ENCODE results near the gene ABCF3.
A peak's percentile ranks its signal among the peaks of the same experiment; 100 is the strongest.

The ABCF3 gene

DNA sequence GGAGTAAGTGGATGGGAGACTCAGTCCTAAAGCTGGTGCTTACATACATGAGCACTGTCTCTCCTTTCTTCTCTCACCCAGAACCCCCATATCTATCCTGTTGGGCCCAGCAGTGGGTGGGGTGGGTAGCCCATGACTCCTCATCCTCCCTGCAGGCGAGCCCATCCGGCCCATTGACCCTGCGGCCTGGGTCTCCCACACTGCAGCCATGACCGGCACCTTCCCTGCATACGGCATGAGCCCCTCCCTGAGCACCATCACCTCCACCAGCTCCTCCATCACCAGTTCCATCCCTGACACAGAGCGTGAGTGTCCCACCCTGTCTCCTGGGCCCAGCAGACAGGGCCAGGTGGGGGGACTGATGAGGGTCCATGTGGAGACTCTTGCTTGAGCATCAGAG, 19.3 kb upstream of the ABCF3 start:
- no peak for DNase-seq (ENCODE audit: low read depth in 2 of 2)

DNA sequence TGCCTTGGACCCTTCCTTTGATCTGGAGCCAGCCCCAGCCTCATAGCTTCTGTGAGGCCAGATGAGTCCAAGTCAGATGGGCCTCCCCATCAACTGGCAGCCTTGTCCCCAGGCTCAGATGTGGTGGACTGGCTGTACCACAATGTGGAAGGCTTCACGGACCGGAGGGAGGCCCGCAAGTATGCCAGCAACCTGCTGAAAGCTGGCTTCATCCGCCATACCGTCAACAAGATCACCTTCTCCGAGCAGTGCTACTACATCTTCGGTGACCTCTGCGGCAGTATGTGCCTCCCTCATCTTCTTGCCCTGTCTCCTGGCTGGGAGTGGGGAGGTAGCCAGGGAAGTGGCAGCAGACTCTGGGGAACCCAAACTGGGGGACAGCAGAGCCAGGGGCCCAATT, 18.2 kb upstream of the ABCF3 start:
- no peak for DNase-seq (ENCODE audit: low read depth in 2 of 2)

DNA sequence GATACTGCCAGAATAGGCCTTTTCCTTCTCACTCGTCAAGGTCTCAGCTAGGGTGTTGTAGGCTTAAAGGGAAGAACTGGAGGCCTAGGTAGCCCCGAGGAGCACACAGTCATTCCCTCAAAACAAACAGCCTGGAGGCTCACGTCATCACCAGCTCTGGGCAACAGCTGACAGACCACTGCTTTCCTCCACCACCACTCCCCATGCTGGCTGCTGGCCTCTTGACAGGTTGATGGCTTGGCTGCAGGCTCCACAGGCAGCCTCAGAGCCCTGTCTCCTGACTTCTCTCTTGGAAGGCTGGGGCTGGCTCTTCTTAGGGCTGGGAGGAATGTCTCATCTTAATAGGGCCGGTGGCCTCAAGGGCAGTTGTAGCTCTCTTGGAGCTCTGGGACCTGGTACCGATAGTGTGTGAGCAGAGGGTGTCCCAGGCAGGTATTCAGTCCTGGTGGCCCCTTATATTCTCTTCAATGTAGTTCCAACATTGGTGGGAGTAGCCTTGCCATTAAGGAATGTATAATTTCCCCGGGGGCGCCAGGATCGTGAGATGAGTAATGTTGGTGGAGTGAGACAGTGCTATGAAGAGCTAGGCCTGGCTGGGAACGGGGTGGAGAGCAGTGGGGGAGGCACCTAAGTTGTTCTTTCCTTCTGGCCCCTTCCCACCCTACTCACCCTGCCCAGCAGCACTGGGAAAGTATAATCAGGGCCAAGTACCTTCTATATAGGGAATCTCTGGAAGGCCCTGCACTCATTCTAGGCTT, 17.5 kb upstream of the ABCF3 start:
- DNase-seq (ENCODE audit: low read depth in 2 of 2) = no peak

DNA sequence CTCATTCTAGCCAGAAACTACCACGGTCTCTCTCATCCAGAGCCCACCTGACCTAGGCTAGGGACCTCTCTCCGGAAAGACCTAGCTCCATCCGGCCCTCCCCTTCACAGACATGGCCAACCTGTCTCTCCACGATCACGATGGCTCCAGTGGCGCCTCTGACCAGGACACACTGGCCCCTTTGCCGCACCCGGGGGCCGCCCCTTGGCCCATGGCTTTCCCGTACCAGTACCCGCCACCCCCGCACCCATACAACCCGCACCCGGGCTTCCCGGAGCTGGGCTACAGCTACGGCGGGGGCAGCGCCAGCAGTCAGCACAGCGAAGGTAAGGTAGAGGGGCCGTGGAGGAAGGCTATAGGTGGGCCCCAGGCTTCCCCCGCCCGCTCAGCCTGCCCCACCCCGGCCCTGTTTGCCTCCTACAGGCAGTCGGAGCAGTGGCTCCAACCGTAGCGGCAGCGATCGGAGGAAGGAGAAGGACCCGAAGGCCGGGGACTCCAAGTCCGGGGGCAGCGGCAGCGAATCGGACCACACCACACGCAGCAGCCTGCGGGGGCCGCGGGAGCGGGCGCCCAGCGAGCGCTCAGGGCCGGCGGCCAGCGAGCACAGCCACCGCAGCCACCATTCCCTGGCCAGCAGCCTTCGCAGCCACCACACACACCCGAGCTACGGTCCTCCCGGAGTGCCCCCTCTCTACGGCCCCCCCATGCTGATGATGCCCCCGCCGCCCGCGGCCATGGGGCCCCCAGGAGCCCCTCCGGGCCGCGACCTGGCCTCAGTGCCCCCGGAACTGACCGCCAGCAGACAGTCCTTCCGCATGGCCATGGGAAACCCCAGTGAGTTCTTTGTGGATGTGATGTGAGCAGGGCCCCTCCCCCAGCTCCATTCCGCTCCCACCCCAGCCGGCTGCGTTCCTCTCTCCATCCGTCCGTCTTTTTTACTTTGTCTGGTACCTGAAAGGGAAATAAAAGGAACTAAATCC, 15.8 kb upstream of the ABCF3 start:
- DNase-seq (ENCODE audit: low read depth in 2 of 2) = no peak

DNA sequence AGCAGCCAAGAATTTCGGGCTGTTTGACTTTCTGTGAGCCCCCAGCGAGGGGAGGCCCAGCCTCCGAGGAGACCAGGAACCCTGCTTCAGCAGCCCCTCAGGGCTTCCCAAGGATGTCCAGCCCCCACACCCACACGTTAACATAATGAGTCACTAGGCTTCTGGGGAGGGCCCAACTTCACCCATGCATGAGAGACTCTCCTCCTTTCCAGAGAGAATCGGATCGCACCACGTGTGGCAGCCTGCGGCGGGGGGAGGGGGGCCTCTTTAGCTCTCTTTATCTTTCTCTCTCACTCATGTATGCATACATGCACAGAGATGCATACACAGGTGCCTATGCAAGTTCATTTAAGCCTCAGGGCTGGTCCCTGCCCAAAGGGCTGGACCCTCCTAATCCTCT, 14.4 kb upstream of the ABCF3 start:
- DNase-seq (ENCODE audit: low read depth in 2 of 2) = no peak

DNA sequence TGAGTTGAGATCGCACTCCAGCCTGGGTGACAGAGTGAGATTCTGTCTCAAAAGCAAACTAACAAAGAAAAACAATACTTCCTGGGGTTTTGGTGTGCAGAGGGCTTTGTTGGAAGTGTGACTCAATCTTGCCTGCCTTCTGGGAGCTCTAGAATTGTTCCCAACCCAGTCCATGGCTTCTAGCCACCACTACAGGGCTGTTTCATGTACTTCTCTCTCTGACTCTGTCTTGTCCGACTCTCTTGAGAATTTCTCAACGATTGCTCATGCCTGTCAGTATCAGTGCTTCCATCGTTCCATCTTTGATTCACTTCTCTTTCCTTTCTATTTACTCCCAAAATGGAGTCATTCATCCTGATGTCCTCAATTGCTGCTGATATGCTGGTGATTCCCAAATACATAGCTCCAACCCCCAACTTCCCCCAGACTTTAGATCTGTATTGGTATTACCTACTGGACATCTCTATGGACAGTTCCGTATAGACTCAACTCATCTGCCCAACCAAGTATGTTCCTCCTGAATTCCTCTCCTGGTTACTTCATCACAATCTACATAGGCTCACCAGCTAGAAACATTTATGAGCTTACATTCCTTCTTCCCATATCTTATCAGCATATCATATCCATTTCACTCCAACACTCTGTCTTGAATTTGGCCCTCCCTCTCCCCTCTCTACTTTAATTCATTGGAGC, 13.2 kb upstream of the ABCF3 start:
- no peak for DNase-seq (ENCODE audit: low read depth in 2 of 2)

DNA sequence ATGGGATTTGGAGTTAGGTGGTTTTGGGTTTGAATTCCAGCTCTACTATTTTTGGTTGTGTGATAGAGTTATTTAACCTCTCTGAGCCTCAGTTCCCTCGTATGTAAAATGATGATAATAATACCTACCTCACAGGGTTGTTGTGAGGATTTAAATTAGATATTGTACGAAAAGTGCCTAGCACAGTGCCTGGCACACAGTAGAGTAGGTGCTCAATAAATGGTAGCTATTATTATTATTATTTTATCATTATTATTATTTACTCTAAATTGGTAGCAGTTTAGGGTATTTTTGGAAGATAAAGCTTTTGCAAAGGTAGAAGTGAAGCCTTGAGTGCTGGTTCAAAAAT, 12.7 kb upstream of the ABCF3 start:
- DNase-seq (ENCODE audit: low read depth in 2 of 2) = no peak

DNA sequence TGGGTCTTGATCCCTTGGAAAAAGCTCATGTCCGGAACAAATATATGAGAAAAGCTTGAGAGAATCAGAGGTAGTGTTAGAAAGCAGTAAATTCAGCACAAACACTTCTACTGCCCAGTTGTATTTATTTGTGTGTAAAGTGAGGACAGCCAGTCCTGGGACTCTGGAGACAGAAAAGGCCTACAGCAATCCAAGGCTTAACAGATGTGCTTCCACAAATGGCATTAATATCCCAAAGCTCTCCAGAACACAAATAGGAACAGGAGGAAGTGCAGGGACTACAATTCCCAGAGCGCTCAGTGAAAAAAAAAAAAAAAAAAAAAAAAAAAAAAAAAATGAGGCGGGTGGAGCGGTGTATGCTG, 11.7 kb upstream of the ABCF3 start:
- DNase-seq (ENCODE audit: low read depth in 2 of 2) = no peak

DNA sequence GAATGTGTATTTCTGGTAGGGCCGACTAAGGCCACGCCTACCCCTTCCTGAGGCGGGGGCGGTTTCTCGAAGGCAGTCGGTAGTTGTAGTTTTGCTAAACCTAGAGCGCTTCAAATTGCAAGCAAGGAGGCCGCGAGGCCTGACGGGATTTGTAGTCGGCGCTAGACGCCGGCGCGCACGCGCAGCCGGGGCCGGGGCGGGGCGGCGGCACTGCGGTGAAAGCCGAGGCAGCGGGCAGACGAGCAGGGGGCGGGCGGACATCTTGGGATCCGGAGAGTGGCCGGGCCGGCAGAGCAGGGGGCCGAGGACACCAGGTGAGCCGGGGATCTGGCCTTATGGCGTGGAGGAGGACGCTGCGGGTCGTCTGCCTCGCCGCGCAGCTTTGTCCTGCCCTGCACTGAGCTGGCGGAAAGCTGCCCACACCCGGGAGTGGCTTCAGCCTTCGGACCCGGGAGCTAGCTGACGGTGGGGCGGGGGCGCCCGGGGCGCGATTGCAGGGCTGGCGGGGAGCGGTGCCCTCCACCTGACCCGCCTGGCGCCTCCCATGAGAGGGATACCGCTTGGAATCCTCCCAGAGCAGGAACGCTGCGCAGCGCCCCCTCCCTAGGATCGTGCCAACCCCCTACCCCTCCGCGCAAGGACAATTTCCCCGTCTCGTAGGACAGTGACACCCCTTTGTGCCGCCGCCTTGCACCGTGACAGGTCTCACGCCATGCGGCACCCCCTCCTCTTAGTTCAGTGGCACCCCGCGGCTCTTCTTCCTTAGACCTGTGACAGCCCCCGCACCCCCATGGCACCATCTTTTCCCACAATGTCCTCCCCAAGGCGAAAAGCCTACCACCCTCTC, 11.1 kb upstream of the ABCF3 start, which contains the start of gene AP2M1:
AP2M1 (plus strand) TSS at position 210 of the 847 bp plus-strand sequence. CDS start 2,139 bp downstream, outside the sequence.
- DNase-seq (ENCODE audit: low read depth in 2 of 2) = peak; percentile 94 to 96

DNA sequence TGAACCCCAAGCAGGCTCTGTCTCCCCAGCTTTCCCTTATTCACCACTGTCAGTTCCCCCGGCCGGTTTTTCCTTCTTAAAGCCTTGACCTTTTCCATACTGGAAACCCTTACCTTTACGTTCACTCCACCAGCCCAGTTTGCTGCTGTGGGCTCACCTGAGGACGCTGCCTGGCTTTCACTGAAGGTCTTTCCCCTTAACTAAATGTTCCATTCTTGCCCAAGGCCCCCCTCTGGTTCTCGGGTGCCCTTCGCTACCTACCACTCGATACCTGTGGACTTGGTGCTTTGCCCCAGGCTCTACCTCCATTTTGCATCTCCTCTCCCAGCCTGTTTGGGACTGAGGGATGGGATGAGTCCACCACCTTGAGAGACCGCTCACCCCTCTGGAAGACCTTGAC, 10.5 kb upstream of the ABCF3 start:
- DNase-seq (ENCODE audit: low read depth in 2 of 2) = no peak

DNA sequence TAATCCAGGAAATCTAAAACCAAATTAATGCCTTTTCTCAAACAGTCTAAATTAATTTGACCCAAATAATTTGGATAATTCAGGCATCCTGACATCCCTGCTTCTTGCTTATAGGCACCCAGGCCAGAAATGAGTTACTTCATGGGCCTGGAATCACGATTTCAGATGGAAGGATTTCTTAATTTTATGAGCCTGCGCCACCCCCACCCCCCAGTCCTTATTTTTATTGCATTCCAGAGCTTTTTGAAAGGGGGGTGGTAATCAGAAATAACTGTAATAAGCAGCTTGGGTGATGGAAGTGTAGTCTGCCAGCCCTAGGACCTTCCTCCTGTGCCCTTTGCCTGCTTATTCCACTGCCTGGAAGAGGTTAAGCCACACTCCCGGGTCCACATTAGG, 10.0 kb upstream of the ABCF3 start:
- DNase-seq (ENCODE audit: low read depth in 2 of 2) = no peak

DNA sequence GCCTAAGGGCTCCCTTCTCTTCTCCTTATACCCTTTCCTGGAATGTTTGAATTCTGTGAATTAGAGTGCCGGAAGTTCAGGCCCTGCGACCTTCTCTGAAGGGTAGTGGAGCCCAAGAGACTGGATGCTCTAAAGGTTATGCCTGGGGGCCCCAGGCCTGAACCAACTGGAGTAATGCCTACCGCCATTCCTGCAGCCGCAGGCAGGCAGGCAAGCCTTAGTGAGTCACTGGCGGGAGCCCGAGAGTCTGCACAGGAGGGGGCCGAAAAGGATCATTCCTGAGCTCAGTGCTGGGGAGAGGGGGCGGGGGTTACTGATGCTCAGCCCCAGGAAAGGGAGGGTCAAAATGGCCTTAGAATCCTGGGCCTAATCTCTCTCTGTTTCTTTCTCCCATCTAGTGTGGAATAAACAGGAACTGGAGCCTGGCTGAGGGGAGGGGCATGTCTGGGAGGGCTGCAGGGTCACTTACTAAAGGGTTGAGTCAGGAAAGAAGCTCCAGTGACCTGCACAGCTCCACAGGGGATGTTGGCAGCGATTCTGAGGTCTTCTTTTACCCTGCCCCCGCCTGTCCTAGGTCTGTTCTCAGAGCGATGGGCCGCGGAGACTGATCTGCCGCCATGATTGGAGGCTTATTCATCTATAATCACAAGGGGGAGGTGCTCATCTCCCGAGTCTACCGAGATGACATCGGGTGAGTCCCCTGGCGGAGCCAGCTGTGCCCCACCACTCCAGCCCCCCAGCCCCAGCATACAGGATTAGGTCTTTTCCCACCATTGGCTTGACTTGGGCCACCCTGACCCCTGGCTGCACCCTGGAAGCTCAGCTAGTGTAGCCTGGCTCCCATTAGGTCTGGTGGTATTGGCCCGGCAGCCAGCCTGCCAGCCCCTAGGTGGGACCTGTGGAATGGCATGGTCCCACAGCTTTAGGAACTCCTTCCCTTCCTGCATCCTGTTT, 9.3 kb upstream of the ABCF3 start:
- DNase-seq (ENCODE audit: low read depth in 2 of 2) = no peak

DNA sequence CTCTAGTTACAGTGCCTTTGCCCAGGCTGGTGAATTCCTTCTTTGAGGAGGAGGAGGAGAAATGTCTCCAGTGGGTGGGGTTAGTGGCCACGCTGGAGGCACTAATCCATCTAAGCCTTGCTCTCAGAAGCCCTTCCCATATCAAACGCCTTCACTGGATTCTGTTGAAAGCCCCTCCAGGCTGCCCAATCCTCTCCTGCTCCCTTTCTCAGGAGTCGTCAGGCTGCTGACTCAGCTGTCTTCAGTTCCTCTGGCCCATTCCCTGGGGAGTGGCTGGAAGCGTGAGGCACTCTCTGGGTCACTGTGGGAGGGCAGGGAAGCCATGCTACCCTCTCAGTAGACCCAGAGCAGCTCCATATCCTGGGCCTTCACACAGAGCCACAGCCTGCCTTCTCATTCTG, 8.7 kb upstream of the ABCF3 start:
- no peak for DNase-seq (ENCODE audit: low read depth in 2 of 2)

DNA sequence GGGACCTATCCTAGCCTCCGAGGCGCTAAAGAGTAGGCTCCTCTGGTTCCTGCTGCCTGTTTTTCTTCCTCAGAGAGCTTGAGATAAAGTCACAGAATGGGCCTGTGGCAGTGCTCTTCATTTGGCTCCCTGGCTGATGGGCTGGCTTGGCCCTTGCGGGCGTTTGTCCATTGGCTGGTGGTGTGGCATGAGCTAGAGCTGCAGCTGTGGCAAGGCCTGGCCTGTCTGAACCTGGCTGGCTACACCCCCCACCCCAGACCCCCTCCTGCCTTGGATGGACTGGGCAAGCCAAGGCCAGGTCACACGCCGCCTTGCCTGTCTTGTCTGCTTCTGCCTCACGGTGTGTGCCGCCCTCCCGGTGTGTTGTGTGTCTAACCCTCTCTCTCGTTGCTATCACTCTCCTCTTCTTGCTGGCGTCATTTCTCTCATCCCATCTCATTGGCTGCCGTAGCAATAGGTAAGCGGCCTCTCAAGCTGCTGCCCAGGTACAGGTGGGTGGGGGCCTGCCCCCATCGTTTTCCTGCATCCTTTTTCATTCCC, 8.2 kb upstream of the ABCF3 start:
- DNase-seq (ENCODE audit: low read depth in 2 of 2) = no peak

DNA sequence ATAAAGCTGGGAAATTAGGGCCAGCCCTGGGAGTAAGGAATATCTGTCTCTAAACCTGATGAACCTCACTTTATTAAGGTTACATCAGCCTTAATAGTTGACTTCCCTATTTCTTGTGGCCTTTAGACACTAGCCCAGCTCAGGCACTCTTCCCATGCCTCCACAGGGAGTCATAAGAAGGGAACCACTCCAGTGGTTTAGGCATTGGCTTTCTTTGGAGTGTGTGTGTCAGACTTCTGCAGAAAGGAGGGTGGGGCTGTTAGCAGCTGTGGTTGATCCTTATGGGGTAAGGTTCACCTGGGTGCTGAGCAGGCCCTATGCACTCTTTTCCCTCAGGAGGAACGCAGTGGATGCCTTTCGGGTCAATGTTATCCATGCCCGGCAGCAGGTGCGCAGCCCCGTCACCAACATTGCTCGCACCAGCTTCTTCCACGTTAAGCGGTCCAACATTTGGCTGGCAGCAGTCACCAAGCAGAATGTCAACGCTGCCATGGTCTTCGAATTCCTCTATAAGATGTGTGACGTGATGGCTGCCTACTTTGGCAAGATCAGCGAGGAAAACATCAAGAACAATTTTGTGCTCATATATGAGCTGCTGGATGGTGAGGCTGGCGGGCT, 7.4 kb upstream of the ABCF3 start:
- no peak for DNase-seq (ENCODE audit: low read depth in 2 of 2)

DNA sequence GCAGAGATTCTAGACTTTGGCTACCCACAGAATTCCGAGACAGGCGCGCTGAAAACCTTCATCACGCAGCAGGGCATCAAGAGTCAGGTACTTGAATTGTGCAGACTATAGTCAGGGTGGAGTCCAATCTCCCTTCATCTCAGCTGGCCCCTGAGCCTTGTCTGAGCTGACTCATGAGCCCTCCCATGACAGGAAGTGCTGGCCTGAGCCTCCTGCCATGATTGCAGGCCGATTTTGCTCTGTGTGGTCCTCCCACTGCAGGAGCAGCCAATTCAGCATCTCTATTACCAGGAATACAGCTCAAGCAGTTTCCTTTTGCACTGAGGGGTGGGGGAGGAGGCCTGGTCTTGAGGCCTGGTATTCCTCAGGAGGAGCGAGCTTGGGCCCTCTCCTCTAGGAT, 5.8 kb upstream of the ABCF3 start:
- no peak for DNase-seq (ENCODE audit: low read depth in 2 of 2)

DNA sequence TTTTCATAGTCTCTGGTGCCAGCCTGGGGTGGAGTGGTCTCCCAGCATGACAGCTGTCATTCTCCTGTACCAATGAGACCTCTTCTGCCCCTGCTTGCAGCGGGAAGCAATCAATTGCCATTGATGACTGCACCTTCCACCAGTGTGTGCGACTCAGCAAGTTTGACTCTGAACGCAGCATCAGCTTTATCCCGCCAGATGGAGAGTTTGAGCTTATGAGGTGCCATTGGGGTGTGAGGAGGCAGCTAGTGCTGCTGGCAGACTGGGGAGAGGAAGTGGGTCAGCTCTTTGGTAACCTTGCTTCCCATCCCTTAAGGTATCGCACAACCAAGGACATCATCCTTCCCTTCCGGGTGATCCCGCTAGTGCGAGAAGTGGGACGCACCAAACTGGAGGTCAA, 4.4 kb upstream of the ABCF3 start:
- DNase-seq (ENCODE audit: low read depth in 2 of 2) = no peak

DNA sequence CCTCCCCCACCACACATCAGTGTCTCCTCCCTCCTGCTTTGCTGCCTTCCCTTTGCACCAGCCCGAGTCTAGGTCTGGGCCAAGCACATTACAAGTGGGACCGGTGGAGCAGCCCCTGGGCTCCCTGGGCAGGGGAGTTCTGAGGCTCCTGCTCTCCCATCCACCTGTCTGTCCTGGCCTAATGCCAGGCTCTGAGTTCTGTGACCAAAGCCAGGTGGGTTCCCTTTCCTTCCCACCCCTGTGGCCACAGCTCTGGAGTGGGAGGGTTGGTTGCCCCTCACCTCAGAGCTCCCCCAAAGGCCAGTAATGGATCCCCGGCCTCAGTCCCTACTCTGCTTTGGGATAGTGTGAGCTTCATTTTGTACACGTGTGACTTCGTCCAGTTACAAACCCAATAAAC, 2.3 kb upstream of the ABCF3 start:
- no peak for DNase-seq (ENCODE audit: low read depth in 2 of 2)

DNA sequence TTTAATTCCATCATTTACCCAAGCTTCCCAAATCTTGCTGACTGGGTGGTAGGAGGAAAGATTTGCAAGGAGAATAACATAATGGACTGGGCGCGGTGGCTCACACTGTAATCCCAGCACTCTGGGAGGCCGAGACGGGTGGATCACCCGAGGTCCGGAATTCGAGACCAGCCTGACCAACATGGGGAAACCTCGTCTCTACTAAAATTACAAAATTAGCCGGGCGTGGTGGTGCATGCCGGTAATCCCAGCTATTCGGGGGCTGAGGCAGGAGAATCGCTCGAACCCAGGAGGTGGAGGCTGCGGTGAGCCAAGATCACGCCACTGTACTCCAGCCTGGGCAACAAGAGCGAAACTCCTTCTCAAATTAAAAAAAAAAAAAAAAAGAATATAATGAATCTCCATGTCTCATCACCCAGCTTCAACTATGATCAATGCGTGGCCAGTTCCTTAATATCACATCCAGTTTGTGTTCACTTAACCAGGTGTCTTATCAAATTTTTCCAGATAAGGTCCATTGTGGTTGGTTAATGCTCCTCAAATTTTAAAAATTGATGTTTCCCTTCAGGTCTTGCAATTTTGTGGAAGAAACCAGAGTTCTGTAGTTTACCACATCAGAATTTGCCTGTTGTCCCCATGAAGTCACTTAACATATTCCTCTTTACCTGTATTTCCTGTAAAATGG, 1.3 kb upstream of the ABCF3 start:
- no peak for DNase-seq (ENCODE audit: low read depth in 2 of 2)

Data from stimulated activated CD8-positive, alpha-beta memory T cell treated with anti-CD3 and anti-CD28 coated beads, Interleukin-2, amount 100 ng/mL, for 1 hour (primary cell).